Osteoblast (primary cell): ENCODE results near the gene HPN. TPM values are rescaled to one million over a fixed set of nuclear protein-coding genes. Genes with fewer than 3 reads are reported as not detected.

Experiments used
- DNase-seq: peaks from one replicate; pipeline ENCODE4 v3.0.0; 2011; ENCODE audit warnings: low spot score, mixed read lengths; ENCODE audit not compliant: insufficient read length; ENCODE audit errors: missing footprints
- H2AFZ ChIP-seq: 2 replicates; pipeline ENCODE4 v1.6.0; 2011; ENCODE audit warnings: mild to moderate bottlenecking, low read length
- H3K27ac ChIP-seq: 2 replicates; pipeline ENCODE4 v1.5.1; 2011; ENCODE audit warnings: mild to moderate bottlenecking, low read depth, low read length, moderate library complexity
- H3K27me3 ChIP-seq: 2 replicates; pipeline ENCODE4 v1.6.0; 2012; ENCODE audit warnings: mild to moderate bottlenecking, control low read depth, inconsistent platforms, low read length, moderate library complexity; ENCODE audit not compliant: insufficient read depth
- H3K36me3 ChIP-seq: 2 replicates; pipeline ENCODE4 v1.5.1; 2011; ENCODE audit warnings: mild to moderate bottlenecking, low read length, control low read depth, moderate library complexity; ENCODE audit not compliant: insufficient read depth
- H3K4me1 ChIP-seq: 2 replicates; pipeline ENCODE4 v1.5.1; 2011; ENCODE audit warnings: mild to moderate bottlenecking, low read length, control low read depth, moderate library complexity; ENCODE audit not compliant: insufficient read depth
- H3K4me2 ChIP-seq: 2 replicates; pipeline ENCODE4 v1.6.0; 2011; ENCODE audit warnings: mild to moderate bottlenecking, low read length; ENCODE audit not compliant: insufficient read depth
- H3K4me3 ChIP-seq: fragments of 200-600 bp; sonication (generic); 3 replicates; pipeline ENCODE4 v1.5.1; 2012; ENCODE audit warnings: mild to moderate bottlenecking, low read length, inconsistent platforms; ENCODE audit not compliant: insufficient read depth
- H3K79me2 ChIP-seq: 2 replicates; pipeline ENCODE4 v1.6.0; 2012; ENCODE audit warnings: mild to moderate bottlenecking, low read length, control low read depth, inconsistent platforms; ENCODE audit not compliant: insufficient read depth
- H3K9me3 ChIP-seq: 2 replicates; pipeline ENCODE4 v1.5.1; 2011; ENCODE audit warnings: low read depth, low read length, control low read depth
- H4K20me1 ChIP-seq: 2 replicates; pipeline ENCODE4 v1.6.0; 2012; ENCODE audit warnings: mild to moderate bottlenecking, low read length, control low read depth; ENCODE audit not compliant: insufficient read depth
- total RNA-seq: library from RNA; depleted of rRNA; stranded (reverse); fragments of >200 nt; gene quantifications from 2 replicates; pipeline ENCODE4 v1.2.3, GENCODE V29; 2012
- TF ChIP-seq, protein P1 (sequence below): IDR thresholded peaks from 2 replicates; pipeline ENCODE4 v1.5.1; 2011; ENCODE audit warnings: mild to moderate bottlenecking, low read depth, low read length, moderate library complexity; ENCODE audit errors: extremely low read depth

The HPN gene
- total RNA-seq, 1 donor: under 0.01 TPM

GRCh38 chr19:35037716-35038622, 3.6 kb upstream of the HPN start:
- TF ChIP-seq, protein P1, sequence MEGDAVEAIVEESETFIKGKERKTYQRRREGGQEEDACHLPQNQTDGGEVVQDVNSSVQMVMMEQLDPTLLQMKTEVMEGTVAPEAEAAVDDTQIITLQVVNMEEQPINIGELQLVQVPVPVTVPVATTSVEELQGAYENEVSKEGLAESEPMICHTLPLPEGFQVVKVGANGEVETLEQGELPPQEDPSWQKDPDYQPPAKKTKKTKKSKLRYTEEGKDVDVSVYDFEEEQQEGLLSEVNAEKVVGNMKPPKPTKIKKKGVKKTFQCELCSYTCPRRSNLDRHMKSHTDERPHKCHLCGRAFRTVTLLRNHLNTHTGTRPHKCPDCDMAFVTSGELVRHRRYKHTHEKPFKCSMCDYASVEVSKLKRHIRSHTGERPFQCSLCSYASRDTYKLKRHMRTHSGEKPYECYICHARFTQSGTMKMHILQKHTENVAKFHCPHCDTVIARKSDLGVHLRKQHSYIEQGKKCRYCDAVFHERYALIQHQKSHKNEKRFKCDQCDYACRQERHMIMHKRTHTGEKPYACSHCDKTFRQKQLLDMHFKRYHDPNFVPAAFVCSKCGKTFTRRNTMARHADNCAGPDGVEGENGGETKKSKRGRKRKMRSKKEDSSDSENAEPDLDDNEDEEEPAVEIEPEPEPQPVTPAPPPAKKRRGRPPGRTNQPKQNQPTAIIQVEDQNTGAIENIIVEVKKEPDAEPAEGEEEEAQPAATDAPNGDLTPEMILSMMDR: no peak
- H3K36me3 ChIP-seq: no peaks in the 10 kb centered on the region
- no peaks in the 10 kb centered on the region for H3K79me2 ChIP-seq
- H2AFZ ChIP-seq: peak overlapping the region; percentile 70
- no peak overlapping the region for H3K4me3 ChIP-seq
- no peak overlapping the region for H3K27ac ChIP-seq
- no peaks in the 10 kb centered on the region for H3K27me3 ChIP-seq
- DNase-seq: peak; percentile 88
- no peaks in the 10 kb centered on the region for H4K20me1 ChIP-seq
- H3K4me2 ChIP-seq: no peak overlapping the region
- no peaks in the 10 kb centered on the region for H3K9me3 ChIP-seq
- H3K4me1 ChIP-seq: peaks cover 8% of the 10 kb centered on the region

DNA sequence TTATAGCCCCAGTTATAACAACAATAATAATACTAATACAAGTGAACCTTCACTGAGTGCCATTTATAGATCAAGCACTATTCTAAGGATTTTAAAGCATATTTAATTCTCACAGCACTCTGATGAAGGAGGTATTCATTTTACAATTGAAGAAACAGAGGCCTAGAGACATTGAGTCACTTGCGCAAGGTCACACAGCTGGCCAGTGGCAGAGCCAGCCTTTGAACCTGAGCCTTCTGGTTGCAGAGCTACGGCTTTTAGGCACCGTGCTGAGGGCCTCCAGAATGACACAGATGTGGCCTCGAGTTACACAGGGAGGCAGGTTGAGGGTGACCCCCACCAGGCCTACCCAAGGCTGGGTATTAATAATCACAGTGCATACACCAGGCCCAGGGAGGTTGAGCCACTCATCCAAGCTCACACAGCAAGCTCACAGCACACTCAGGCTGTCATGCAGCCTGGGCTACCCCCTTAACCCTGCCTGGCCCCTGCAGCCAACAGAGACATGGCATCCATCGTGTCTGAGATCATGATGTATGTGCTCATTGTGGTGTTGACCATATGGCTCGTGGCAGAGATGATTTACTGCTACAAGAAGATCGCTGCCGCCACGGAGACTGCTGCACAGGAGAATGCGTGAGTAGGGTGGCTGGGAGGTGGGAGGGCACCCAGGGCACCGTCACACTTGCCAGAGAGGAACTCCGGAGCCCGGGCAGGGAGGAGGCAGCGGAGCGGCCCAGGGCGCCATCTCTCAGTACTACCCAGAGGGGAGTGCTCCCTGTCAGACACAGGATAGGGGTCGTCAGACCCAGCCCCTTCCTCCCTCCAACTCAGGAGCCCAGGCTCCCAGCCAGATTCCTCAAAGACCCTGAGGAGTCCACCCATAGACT, 2.7 kb upstream of the HPN start:
- H4K20me1 ChIP-seq: no peaks in the 10 kb centered on the region
- H3K4me1 ChIP-seq: peaks cover 8% of the 10 kb centered on the region
- H3K27ac ChIP-seq: no peak overlapping the region
- peak; percentile 79 for DNase-seq
- no peak overlapping the region for H2AFZ ChIP-seq
- TF ChIP-seq, protein P1: no peak
- no peaks in the 10 kb centered on the region for H3K79me2 ChIP-seq
- H3K9me3 ChIP-seq: no peaks in the 10 kb centered on the region
- H3K4me2 ChIP-seq: no peak overlapping the region
- no peak overlapping the region for H3K4me3 ChIP-seq
- no peaks in the 10 kb centered on the region for H3K36me3 ChIP-seq
- no peaks in the 10 kb centered on the region for H3K27me3 ChIP-seq

DNA sequence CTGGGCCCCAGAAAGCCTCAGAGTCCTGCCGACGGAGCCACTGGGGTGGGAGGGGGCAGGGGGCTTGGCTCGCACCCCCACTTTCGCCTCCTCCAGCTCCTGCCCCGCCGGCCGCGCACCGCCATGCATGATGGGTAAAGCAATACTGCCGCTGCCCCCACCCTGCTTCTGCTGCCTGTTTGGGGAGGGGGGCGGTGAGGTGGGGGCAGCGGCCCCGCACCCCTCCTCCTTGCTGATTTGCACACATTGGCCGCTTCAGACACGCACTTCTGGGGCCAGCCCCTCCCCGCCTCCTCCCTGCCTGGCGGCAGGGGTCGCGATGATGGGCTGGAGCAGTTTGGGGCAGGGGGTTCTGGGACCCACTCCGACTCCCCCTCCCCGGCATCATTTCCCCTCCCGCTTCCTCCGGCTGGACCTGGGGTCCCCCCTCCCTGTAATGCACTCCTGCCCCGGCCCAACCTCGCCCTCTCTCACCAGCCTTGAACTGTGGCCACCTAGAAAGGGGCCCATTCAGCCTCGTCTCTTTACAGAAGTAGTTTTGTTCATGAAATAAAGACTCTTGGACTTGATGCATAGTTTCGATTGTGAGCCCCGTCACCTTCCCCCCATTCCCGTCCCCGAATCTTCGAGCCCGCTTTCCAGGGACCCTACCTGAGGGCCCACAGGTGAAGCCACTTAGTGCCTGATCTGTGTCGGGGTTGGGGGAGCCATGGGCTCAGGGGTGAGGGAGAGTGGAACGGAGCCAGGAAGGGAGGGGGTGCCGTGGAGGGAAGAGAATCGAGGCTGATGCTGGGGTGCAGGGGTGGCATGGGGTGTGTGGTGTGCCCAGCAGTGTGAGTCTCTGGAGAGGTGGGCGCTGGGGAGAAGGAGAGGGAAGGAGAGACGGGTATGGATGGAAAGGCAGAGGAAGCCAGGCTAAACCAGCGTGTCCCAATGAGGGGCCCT, 1.4 kb upstream of the HPN start:
- no peak overlapping the region for H3K27ac ChIP-seq
- H3K27me3 ChIP-seq: no peaks in the 10 kb centered on the region
- no peaks in the 10 kb centered on the region for H3K9me3 ChIP-seq
- DNase-seq: no peak
- H3K4me3 ChIP-seq: no peak overlapping the region
- H3K4me2 ChIP-seq: peak overlapping the region; percentile 64
- TF ChIP-seq, protein P1: no peak
- H2AFZ ChIP-seq: no peak overlapping the region
- H4K20me1 ChIP-seq: no peaks in the 10 kb centered on the region
- peaks cover 8% of the 10 kb centered on the region for H3K4me1 ChIP-seq
- H3K36me3 ChIP-seq: no peaks in the 10 kb centered on the region
- H3K79me2 ChIP-seq: no peaks in the 10 kb centered on the region
